HepG2 (cell line): Measurements from ENCODE around the gene MSI2. TPM values are rescaled to one million over a fixed set of nuclear protein-coding genes. Genes with fewer than 3 reads are reported as not detected.

Source experiments
- CTCF ChIP-seq: sonication (generic); formaldehyde crosslinking; IDR thresholded peaks from 2 replicates; pipeline ENCODE4 v1.5.0; 2020; ENCODE audit warnings: mild to moderate bottlenecking, missing genetic modification reagents, moderate library complexity
- DBP ChIP-seq: sonication (generic); formaldehyde crosslinking; IDR thresholded peaks from 2 replicates; pipeline ENCODE4 v1.4.0; 2020; ENCODE audit warnings: missing genetic modification reagents; ENCODE audit errors: not compliant biosample characterization
- GLMP ChIP-seq: sonication (generic); formaldehyde crosslinking; IDR thresholded peaks from 2 replicates; pipeline ENCODE4 v1.9.0; 2021; ENCODE audit warnings: missing genetic modification reagents, mild to moderate bottlenecking, borderline replicate concordance
- HOXA5 ChIP-seq: sonication (generic); formaldehyde crosslinking; IDR thresholded peaks from 2 replicates; pipeline ENCODE4 v1.4.0; 2020; ENCODE audit warnings: missing genetic modification reagents
- IRX3 ChIP-seq: sonication (generic); formaldehyde crosslinking; IDR thresholded peaks from 2 replicates; pipeline ENCODE4 v1.8.1; 2023; ENCODE audit warnings: mild to moderate bottlenecking, low read depth, missing genetic modification reagents, borderline replicate concordance
- KDM2A ChIP-seq: sonication (generic); formaldehyde crosslinking; IDR thresholded peaks from 2 replicates; pipeline ENCODE4 v1.4.0; 2020; ENCODE audit warnings: low read depth, missing genetic modification reagents, borderline replicate concordance
- KDM5B ChIP-seq: sonication (generic); formaldehyde crosslinking; IDR thresholded peaks from 2 replicates; pipeline ENCODE4 v1.4.0; 2020; ENCODE audit warnings: missing genetic modification reagents, mild to moderate bottlenecking, borderline replicate concordance
- MAZ ChIP-seq, 2 experiments: sonication (generic) in 1 of 2; formaldehyde crosslinking in 1 of 2; IDR thresholded peaks; 2 replicates each; pipeline versions ENCODE4 v1.5.0 to v1.6.1; 2012 to 2020; ENCODE audit warnings: low read depth in 2 of 2, mild to moderate bottlenecking in 2 of 2, borderline replicate concordance in 1 of 2, improper control_type of control experiment in 1 of 2, low read length in 1 of 2, missing genetic modification reagents in 1 of 2, moderate library complexity in 1 of 2
- NAIF1 ChIP-seq: sonication (generic); formaldehyde crosslinking; IDR thresholded peaks from 2 replicates; pipeline ENCODE4 v1.5.0; 2020; ENCODE audit warnings: mild to moderate bottlenecking, missing genetic modification reagents, borderline replicate concordance
- ONECUT2 ChIP-seq: sonication (generic); formaldehyde crosslinking; IDR thresholded peaks from 2 replicates; pipeline ENCODE4 v1.4.0; 2020; ENCODE audit warnings: missing genetic modification reagents
- SCMH1 ChIP-seq: sonication (generic); formaldehyde crosslinking; IDR thresholded peaks from 2 replicates; pipeline ENCODE4 v1.9.0; 2021; ENCODE audit warnings: missing genetic modification reagents, mild to moderate bottlenecking, borderline replicate concordance
- SMAD1 ChIP-seq: sonication (generic); formaldehyde crosslinking; IDR thresholded peaks from 2 replicates; pipeline ENCODE4 v1.4.0; 2020; ENCODE audit warnings: missing genetic modification reagents, low read depth, mild to moderate bottlenecking, borderline replicate concordance
- STAT5B ChIP-seq: sonication (generic); formaldehyde crosslinking; IDR thresholded peaks from 2 replicates; pipeline ENCODE4 v1.4.0; 2020; ENCODE audit warnings: missing genetic modification reagents
- U2AF2 ChIP-seq: fragments of 200-400 bp; formaldehyde crosslinking; IDR thresholded peaks from 2 replicates; pipeline ENCODE4 v1.6.1; 2017; ENCODE audit warnings: low read depth, mild to moderate bottlenecking, low read length
- ZNF143 ChIP-seq: sonication (generic); formaldehyde crosslinking; IDR thresholded peaks from 2 replicates; pipeline ENCODE4 v1.4.0; 2020; ENCODE audit warnings: missing genetic modification reagents
- polyA plus RNA-seq, 8 experiments: library from polyadenylated mRNA; depleted of rRNA in 3 of 8; stranded (reverse) in 7 of 8; unstranded in 1 of 8; fragments of >200 nt; fragmentation: Illumina TruSeq in 4 of 8; extraction: Trizol in 4 of 8; gene quantifications; 2 replicates each; pipeline versions ENCODE4 v1.2.1 to v1.2.3, GENCODE V29; 2011 to 2016; ENCODE audit warnings: low read depth in 4 of 8, missing spikeins in 1 of 8, mixed read lengths in 1 of 8; ENCODE audit not compliant: insufficient read depth in 1 of 8
- total RNA-seq, 5 experiments: library from RNA; depleted of rRNA; stranded (reverse); fragments of >200 nt; fragmentation: Illumina TruSeq; extraction: Trizol; gene quantifications; 2 replicates each; pipeline ENCODE4 v1.2.3, GENCODE V29; 2016; ENCODE audit warnings: low read depth in 1 of 5
- TF ChIP-seq, protein P1 (sequence below): sonication (generic); formaldehyde crosslinking; IDR thresholded peaks from 2 replicates; pipeline ENCODE4 v1.4.0; 2020; ENCODE audit warnings: missing genetic modification reagents
- TF ChIP-seq, protein P2 (sequence below): sonication (generic); formaldehyde crosslinking; IDR thresholded peaks from 2 replicates; pipeline ENCODE4 v1.5.1; 2020; ENCODE audit warnings: mild to moderate bottlenecking, missing genetic modification reagents, moderate library complexity

MSI2 gene
- total and polyA plus RNA-seq, 2 of the 13 experiments (the other 11 are each of a cell fraction or from before 2014, with no cell fraction given) = 77.5 to 78.4 TPM

DNA sequence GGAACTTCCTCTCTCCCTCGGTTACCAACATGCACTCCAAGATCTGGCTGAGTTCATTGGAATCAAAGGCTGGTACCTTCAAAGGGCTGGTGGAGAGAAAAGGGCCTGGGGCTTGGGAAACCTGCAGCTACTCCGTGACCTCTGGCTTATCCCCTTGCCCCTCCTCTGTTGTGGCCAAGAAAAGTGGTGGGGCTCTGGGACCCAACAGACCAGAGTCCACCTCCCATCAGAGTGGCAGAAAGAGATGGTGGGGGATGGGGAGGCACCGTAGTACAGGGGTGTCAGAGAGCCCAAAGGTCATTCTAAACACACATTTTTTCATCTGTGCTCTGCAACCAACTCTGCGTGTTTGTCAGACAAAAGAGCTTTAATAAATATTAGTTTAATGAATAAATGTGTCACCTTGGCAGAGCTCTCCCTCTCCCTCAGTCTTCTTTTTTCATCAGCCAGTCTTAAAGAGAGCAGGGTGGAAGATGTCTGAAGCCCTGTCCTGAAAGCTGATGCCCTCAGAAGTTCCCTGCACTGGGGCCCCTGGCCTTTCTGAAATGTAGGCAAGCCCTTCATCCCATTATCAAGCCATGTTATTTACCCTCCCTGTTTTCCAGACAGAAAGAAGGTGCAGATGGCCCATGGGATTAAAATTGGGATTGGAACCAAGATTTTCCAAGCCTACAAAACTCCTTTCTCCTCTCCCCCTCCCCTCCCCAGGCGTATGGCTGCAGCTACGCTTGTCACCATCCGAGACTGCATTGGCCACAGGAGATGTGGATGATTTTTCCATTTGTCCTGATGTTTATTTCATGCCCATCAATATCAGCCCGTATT, 261.5 kb downstream of the MSI2 start (continued):
- TF ChIP-seq U2AF2 (no peak), IRX3 (CRISPR knock-in tag) (peak; percentile 68; the same call in 1 of the 2 replicates), ONECUT2 (CRISPR knock-in tag) (no peak), GLMP (CRISPR knock-in tag) (no peak), SCMH1 (CRISPR knock-in tag) (no peak), ZNF143 (CRISPR knock-in tag) (no peak), CTCF (no peak), HOXA5 (CRISPR knock-in tag) (0 out of 2 replicates have a peak, but pooled peaks have one; percentile 38), KDM5B (CRISPR knock-in tag) (peak; percentile 47; the same call in 1 of the 2 replicates), MAZ (IDR thresholded peaks at IDR 0.05; ENCODE audit: borderline replicate concordance, low read depth, low read length) (no peak), MAZ (CRISPR knock-in tag; IDR thresholded peaks at IDR 0.05; ENCODE audit: low read depth) (peak; percentile 60), SMAD1 (CRISPR knock-in tag) (no peak), DBP (no peak), STAT5B (no peak), KDM2A (CRISPR knock-in tag) (peak; percentile 16; the same call in 1 of the 2 replicates), NAIF1 (CRISPR knock-in tag) (no peak)
- TF ChIP-seq, protein P1, sequence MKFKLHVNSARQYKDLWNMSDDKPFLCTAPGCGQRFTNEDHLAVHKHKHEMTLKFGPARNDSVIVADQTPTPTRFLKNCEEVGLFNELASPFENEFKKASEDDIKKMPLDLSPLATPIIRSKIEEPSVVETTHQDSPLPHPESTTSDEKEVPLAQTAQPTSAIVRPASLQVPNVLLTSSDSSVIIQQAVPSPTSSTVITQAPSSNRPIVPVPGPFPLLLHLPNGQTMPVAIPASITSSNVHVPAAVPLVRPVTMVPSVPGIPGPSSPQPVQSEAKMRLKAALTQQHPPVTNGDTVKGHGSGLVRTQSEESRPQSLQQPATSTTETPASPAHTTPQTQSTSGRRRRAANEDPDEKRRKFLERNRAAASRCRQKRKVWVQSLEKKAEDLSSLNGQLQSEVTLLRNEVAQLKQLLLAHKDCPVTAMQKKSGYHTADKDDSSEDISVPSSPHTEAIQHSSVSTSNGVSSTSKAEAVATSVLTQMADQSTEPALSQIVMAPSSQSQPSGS (CRISPR knock-in tag) = peak; percentile 72; the same call in 1 of the 2 replicates
- TF ChIP-seq, protein P2, sequence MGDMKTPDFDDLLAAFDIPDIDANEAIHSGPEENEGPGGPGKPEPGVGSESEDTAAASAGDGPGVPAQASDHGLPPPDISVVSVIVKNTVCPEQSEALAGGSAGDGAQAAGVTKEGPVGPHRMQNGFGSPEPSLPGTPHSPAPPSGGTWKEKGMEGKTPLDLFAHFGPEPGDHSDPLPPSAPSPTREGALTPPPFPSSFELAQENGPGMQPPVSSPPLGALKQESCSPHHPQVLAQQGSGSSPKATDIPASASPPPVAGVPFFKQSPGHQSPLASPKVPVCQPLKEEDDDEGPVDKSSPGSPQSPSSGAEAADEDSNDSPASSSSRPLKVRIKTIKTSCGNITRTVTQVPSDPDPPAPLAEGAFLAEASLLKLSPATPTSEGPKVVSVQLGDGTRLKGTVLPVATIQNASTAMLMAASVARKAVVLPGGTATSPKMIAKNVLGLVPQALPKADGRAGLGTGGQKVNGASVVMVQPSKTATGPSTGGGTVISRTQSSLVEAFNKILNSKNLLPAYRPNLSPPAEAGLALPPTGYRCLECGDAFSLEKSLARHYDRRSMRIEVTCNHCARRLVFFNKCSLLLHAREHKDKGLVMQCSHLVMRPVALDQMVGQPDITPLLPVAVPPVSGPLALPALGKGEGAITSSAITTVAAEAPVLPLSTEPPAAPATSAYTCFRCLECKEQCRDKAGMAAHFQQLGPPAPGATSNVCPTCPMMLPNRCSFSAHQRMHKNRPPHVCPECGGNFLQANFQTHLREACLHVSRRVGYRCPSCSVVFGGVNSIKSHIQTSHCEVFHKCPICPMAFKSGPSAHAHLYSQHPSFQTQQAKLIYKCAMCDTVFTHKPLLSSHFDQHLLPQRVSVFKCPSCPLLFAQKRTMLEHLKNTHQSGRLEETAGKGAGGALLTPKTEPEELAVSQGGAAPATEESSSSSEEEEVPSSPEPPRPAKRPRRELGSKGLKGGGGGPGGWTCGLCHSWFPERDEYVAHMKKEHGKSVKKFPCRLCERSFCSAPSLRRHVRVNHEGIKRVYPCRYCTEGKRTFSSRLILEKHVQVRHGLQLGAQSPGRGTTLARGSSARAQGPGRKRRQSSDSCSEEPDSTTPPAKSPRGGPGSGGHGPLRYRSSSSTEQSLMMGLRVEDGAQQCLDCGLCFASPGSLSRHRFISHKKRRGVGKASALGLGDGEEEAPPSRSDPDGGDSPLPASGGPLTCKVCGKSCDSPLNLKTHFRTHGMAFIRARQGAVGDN (CRISPR knock-in tag) = peak; percentile 72
